HG02885 (cell line): ENCODE results near the gene DRAM1.
"Not testable (repeated sequence)": the region's sequence is repeated elsewhere in the genome, so short reads cannot be mapped to it uniquely, and the experiment has no call there.

ENCODE experiments used
- ATAC-seq: cut with Tn5 transposase; IDR thresholded peaks from one replicate; pipeline ENCODE4 v1.9.1; 2021; ENCODE audit warnings: mild to moderate bottlenecking; ENCODE audit not compliant: unreplicated experiment, poor library complexity

Gene DRAM1, protein sequence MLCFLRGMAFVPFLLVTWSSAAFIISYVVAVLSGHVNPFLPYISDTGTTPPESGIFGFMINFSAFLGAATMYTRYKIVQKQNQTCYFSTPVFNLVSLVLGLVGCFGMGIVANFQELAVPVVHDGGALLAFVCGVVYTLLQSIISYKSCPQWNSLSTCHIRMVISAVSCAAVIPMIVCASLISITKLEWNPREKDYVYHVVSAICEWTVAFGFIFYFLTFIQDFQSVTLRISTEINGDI

DNA sequence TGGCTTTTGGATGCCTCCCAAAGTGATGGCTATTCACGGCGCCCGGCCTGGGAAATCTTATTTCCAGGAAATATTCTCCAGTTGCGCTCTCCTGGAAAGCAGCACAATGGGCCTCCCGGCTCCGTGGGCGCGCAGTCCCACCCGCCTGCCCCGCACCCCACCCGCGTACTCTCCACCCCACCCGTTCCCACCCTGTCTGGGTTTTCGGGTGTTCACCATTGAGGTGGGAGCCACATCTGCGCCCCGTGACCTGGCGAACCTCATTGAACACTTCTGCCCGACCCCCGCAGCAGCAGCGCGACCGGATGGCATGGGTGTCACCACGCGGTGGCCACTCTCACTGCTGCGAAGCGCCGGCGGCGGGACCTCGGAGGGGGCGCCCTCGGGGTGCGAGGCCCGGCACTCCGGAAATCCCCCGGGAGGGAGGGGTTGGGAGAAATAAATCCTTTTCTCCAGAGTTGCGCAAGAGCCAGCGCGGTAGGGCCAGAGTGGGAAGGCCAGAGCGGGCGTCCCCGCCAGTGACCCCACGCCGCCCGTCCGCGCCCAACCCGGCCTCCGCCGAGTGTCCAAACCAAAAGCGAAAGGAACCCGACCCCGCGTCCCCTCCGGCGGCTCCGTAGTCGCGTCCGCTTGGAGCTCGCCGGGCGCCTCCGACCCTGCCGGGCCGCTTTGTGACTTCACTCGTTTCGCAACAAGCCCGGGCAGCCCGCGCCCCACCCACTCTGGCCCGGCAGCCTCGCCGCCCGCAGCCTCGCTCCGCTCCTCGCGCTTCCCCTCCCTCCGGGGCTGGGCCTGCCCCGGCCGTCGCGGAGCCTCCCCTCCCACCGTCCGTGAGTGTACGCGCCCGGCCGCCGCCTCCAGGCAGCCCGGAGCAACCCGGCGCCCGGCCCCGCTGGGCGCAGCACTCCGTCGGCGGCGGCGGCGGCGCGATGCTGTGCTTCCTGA lies at the start of gene DRAM1:
TSS of gene DRAM1 (plus strand) at position 720 of the 945 bp plus-strand sequence. CDS start at position 930, 210 bp downstream.
- ATAC-seq, result peak; percentile 85

DNA sequence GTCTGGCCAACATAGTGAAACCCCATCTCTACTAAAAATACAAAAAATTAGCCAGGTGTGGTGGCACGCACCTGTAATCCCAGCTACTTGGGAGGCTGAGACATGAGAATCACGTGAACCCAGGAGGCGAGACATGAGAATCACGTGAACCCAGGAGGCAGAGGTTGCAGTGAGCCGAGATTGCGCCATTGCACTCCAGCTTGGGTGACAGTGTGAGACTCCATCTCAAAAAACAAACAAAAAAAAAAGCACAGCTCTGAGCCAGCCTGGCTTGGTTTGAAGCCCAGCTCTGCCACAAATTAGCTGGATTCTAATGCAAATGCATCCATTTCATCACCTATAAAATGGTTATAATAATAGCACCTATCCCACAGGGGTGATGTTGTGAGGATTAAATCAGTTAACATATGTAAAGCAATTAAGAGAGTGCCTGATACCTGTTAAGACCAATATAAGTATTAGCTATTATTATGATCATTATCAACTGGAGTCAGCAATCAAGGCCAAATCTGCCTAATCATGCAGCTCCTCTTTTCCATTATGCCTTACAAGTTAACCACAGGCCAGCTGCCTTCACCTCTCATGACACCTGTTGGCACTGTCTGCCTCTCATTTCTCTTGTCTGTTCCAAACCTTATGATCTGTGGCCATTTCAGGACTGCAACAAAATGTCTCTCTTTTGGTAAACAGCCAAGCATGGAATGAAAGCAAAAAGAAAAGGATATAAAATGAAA lies 48.8 kb upstream of the DRAM1 start:
- ATAC-seq, result no peak

DNA sequence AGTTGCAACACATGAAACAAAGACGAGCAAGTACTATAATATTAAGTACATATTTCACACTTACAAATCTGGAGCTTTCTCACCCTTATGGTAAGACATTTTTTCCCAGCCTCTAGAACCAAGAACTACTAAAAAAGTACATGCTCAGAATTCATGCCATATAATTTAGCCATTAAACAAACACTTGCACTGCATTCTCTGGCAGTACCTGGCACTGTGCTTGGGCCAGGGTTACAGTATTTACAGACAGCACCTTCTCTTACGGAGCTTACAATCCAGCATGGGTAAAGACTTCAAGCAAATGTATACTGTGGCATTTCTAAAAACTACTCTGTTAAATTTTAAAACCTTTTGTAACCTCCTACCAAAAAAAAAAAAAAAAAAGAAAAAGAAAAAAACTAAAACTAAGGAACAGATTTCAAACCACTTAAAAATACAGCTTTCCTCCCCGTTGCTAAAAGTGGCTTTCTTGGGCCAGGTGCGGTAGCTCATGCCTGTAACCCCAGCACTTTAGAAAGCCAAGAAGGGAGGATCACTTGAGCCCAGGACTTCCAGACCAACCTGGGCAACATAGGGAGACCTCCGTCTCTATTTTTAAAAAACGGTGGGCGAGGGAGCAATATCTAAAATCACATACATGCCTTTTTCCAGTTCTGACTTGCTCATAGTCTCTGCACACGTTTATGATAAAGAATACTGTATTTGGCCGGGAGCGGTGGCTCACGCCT lies 47.6 kb upstream of the DRAM1 start:
- no peak for ATAC-seq

DNA sequence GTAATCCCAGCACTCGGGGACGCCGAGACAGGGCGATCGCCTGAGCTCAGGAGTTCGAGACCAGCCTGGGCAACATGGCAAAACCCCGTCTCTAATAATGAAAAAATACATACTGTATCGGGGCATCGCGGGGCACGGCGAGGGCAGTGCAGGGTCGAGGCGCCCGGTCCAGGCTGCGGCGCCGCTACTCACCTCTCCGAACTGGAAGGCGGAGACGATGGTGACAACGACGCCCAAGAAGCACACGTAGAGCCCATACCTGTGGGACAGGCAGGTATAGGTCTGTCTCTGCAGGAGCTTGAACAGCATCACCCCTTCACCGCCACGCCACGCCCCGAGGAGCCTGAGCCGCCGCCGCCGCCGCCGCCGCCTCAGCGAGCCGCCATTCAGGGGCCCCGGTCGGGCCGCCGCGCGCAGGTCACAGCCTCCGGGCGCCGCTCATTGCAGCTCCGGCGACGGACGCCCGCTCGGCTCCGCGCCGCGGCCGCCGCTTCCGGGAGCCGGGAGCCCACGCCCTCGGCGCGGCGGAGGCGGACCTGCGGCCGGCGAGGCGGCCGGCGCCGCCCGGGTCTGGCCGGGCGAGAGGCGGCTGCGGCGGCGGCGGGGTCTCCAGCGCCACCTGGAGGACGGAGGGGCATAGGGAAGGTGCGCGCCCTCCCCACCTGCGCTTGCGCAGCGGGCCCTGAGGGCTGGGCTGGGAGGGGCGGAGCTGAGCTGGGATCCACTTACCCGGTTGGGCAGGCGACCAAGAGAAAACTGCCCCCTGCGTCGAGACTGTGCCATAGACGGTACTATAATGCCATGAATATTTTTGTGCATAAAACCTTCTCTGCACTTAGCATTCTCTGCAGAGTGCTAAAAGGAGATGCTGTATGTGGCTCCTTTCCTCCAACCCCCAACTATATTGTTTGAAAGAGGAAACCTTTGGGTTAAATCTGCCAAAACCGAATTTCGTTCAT lies 46.7 kb upstream of the DRAM1 start, which contains the start of gene GNPTAB:
TSS of gene GNPTAB (minus strand) at position 593 of the 959 bp plus-strand sequence. CDS start at position 309, 284 bp downstream.
- peak; percentile 93 for ATAC-seq

DNA sequence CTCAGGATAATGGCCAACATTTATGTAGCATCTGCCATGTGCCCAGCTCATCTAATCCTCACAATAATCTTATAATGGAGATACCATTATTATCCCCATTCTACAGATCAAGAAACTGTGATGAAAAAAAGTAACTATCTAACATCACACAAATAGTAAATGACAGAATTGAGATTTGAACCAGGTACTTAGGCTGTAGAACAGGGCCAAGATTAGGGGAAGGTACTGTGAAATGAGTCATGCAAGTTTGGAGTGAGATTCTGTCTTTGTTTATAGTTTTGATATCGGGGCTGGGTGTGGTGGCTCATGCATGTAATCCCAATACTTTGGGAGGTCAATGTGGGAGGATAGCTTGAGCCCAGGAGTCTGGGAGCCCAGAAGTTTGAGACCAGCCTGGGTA lies 45.4 kb upstream of the DRAM1 start:
- no peak for ATAC-seq

DNA sequence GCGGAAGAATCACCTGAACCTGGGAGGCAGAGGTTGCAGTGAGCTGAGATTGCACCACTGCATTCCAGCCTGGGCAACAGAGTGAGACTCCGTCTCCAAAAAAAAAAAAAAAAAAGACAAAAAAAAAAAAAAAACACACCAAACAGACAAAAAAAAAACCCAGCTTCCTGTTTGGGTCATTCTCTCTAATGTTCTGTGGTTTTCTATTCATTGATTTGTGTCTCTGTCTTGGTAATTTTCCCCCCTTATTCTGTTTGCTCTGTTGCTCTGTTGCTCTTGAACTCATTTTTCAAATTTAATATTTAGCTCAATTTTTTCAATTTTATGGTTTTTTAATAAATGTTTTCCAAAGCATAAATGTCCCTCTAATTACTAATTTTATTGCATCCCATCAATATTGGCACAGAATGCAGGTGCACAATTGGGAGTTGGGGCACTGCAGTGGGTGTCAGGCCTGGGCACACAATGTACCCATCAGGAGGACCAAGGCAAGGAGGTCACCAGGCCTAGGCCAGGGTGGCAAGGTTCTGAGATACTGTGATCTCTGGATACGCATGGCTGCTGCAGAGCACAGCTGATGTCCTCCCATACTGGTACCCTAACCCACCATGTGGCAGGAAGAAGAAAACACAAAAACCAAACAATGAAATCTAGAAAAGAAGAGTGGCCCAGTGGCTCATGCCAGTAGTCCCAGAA lies 38.6 kb upstream of the DRAM1 start:
- ATAC-seq, result no peak

- peak; percentile 42 for ATAC-seq
These were observed 37.8 kb upstream of the DRAM1 start for GRCh38 chr12:101839324-101840283.

- ATAC-seq, result no peak
These were observed 36.3 kb upstream of the DRAM1 start for GRCh38 chr12:101841069-101841468.

DNA sequence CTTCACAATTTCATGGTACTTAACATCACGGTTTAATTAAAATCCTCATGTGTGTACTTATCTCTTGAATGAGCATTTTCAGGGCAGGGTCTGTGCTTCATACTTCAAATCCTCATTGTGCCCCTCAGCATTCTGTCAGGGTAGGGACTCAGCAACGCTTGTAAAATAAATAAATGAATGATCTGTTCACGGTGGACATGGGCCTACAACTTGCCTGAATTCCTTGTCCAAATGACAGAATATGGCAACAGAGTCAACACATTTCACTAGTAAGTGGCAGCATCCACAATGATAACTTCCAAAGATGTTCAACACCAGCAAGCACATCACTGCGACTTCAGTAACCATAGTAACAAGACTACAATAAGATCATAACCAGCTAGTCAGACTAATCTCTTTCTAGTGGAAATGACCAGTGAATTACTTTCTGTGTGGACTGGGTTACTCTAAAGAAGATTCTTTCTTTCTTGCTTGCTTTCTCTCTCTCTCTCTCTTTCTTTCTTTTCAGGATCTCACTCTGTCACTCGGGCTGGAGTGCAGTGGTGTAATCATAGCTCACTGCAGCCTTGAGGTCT lies 32.2 kb upstream of the DRAM1 start:
- ATAC-seq, result no peak

- ATAC-seq, result no peak
These were observed 30.1 kb upstream of the DRAM1 start for GRCh38 chr12:101847325-101847724.

GRCh38 chr12:101850199-101850598 lies 27.2 kb upstream of the DRAM1 start:
- no peak for ATAC-seq

GRCh38 chr12:101852998-101853397 lies 24.4 kb upstream of the DRAM1 start:
- ATAC-seq, result no peak

DNA sequence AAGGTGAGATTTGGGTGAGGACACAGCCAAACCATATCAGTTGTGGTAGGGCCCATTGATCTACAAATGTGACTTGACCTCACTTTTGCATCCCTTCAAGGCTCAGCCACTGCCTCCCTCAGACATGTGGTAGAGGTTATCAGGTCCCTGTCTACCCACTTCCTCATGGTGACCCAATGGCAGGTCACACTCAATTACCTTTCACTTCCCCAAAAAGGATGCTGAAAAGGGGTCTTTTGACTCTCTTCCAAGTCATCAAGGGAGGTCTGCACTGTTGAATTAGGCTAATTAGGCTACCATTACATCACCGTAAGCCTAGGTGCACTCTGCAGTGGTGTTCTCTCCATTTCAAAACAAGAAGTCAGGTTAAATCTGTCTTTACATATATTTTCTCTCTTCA lies 22.6 kb upstream of the DRAM1 start:
- peak; percentile 45 for ATAC-seq

- ATAC-seq, result no peak
These were observed 22.0 kb upstream of the DRAM1 start for GRCh38 chr12:101855364-101855884.

GRCh38 chr12:101855976-101856375 lies 21.4 kb upstream of the DRAM1 start:
- no peak for ATAC-seq

- ATAC-seq, result not testable (repeated sequence)
These were observed 20.8 kb upstream of the DRAM1 start for GRCh38 chr12:101856614-101857013.
